Measurements from ENCODE around the gene SLC28A3. TPM values are rescaled to one million over a fixed set of nuclear protein-coding genes. Genes with fewer than 3 reads are reported as not detected.

Gene SLC28A3
- not detected in 2 replicates for total RNA-seq

GRCh38 chr9:84340535-84340934, at the start of gene SLC28A3:
SLC28A3 (minus strand) TSS chr9:84340758; CDS start chr9:84340633, 125 bp downstream.

Data from cardiac ventricle fibroblast (primary cell).